Uterus (tissue), 4 donors: ENCODE data around the gene FAM180B. TPM values are rescaled to one million over a fixed set of nuclear protein-coding genes. Genes with fewer than 3 reads are reported as not detected.

ENCODE experiments used
- DNase-seq, 2 donors: peaks; one replicate each; pipeline ENCODE4 v3.0.0-alpha.2; 2019 to 2020
- H3K27ac ChIP-seq, 2 donors: fragments of 200-600 bp; sonication (generic); 1 replicate in 1 of 2; 2 replicates in 1 of 2; pipeline ENCODE4 v1.5.1; 2016 to 2018
- H3K27me3 ChIP-seq, 2 donors: fragments of 200-600 bp; sonication (generic); one replicate each; pipeline ENCODE4 v1.5.1; 2018 to 2019; ENCODE audit warnings: control low read depth in 1 of 2
- H3K36me3 ChIP-seq, 2 donors: fragments of 200-600 bp; sonication (generic); one replicate each; pipeline ENCODE4 v1.5.1; 2019; ENCODE audit warnings: control low read depth in 1 of 2
- H3K4me1 ChIP-seq, 2 donors: fragments of 200-600 bp; sonication (generic); one replicate each; pipeline ENCODE4 v1.5.1; 2018 to 2019; ENCODE audit warnings: control low read depth in 1 of 2
- H3K4me3 ChIP-seq, 2 donors: fragments of 200-600 bp; sonication (generic); 1 replicate in 1 of 2; 2 replicates in 1 of 2; pipeline ENCODE4 v1.5.1; 2018 to 2019; ENCODE audit warnings: mild to moderate bottlenecking in 1 of 2
- H3K9me3 ChIP-seq, 2 donors: fragments of 200-600 bp; sonication (generic); one replicate each; pipeline ENCODE4 v1.5.1; 2019; ENCODE audit warnings: control low read depth in 1 of 2
- POLR2A ChIP-seq, 2 donors: fragments of 450-650 bp; IDR thresholded peaks; one replicate each; pipeline ENCODE4 v1.6.1; 2016; ENCODE audit warnings: antibody characterized with exemption in 2 of 2, mild to moderate bottlenecking in 1 of 2, moderate library complexity in 1 of 2
- intact Hi-C: fragments of 100-400 bp; cut with DNase I; formaldehyde crosslinking; loops from one replicate; pipeline ENCODE4 v1.15.1; 2023; ENCODE audit warnings: low total_unique reads
- total RNA-seq, 4 donors: library from RNA; depleted of rRNA in 3 of 4; stranded (reverse); fragments of >200 nt in 3 of 4; gene quantifications; one replicate each; pipeline versions ENCODE4 v1.1.0 to v1.2.4, GENCODE V29; 2014 to 2023
- TF ChIP-seq, protein P1 (sequence below), 4 experiments: fragments of 200-600 bp in 2 of 4; fragments of 450-650 bp in 2 of 4; sonication (generic) in 2 of 4; IDR thresholded peaks; one replicate each; pipeline ENCODE4 v1.5.1; 2016 to 2019; ENCODE audit warnings: antibody characterized with exemption in 4 of 4, mild to moderate bottlenecking in 2 of 4, moderate library complexity in 1 of 4
- donor health status: DM: yes; HTN: yes; CAD: no.

FAM180B gene
- total RNA-seq, 4 donors from 2014 or later: 0.21 to 0.30 TPM; not detected in 2

DNA sequence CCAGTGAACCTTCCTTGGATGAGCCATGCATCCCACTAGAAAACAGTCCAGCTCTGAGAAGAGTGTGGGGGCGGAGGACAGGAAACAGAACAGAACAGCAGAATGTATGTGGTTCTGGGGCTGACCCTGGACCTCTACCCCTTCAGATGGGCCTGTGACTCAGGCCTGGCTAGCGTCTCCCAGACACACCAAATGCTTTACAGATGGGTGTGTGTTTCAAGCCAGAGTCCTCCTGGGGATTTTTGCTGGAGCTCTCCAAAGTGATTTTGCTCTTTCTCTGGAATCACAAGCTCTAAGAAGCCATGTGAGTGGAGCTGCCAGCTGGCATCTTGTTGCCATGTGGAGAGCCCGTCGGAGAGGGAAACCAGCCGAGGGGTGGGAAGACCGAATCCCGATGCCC is 20.9 kb downstream of the FAM180B start:
- Histone ChIP-seq H3K4me1 (no peaks in the 10 kb centered on the region), H3K27ac (peak overlapping the region in 1 of 2 donors; percentile 22), H3K4me3 (no peak overlapping the region), H3K36me3 (no peaks in the 10 kb centered on the region), H3K27me3 (no peaks in the 10 kb centered on the region), H3K9me3 (no peaks in the 10 kb centered on the region)
- TF ChIP-seq, protein P1, sequence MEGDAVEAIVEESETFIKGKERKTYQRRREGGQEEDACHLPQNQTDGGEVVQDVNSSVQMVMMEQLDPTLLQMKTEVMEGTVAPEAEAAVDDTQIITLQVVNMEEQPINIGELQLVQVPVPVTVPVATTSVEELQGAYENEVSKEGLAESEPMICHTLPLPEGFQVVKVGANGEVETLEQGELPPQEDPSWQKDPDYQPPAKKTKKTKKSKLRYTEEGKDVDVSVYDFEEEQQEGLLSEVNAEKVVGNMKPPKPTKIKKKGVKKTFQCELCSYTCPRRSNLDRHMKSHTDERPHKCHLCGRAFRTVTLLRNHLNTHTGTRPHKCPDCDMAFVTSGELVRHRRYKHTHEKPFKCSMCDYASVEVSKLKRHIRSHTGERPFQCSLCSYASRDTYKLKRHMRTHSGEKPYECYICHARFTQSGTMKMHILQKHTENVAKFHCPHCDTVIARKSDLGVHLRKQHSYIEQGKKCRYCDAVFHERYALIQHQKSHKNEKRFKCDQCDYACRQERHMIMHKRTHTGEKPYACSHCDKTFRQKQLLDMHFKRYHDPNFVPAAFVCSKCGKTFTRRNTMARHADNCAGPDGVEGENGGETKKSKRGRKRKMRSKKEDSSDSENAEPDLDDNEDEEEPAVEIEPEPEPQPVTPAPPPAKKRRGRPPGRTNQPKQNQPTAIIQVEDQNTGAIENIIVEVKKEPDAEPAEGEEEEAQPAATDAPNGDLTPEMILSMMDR (IDR thresholded peaks at IDR 0.05): no peak
- no peak for TF ChIP-seq POLR2A (IDR thresholded peaks at IDR 0.05)
- peak; percentile 69 to 72 for DNase-seq
- intact Hi-C loops: no loop called here

- H3K9me3 ChIP-seq: no peaks in the 10 kb centered on the region
- H3K27me3 ChIP-seq: no peaks in the 10 kb centered on the region
- H3K27ac ChIP-seq: no peak overlapping the region
- no peak overlapping the region for H3K4me3 ChIP-seq
- H3K36me3 ChIP-seq: no peaks in the 10 kb centered on the region
- no peak for DNase-seq
- H3K4me1 ChIP-seq: no peaks in the 10 kb centered on the region
- intact Hi-C loops: no loop called here
- TF ChIP-seq POLR2A (IDR thresholded peaks at IDR 0.05): no peak
- TF ChIP-seq, protein P1 (IDR thresholded peaks at IDR 0.05): no peak
Measured at GRCh38 chr11:47609675-47610074, 23.2 kb downstream of the FAM180B start.

- Histone ChIP-seq H3K36me3 (no peaks in the 10 kb centered on the region), H3K9me3 (no peaks in the 10 kb centered on the region), H3K4me3 (no peak overlapping the region), H3K4me1 (no peaks in the 10 kb centered on the region), H3K27ac (no peak overlapping the region), H3K27me3 (no peaks in the 10 kb centered on the region)
- DNase-seq: no peak
- TF ChIP-seq POLR2A (IDR thresholded peaks at IDR 0.05): no peak
- TF ChIP-seq, protein P1 (IDR thresholded peaks at IDR 0.05): no peak
- intact Hi-C loops: no loop called here
Measured at GRCh38 chr11:47611348-47611794, 24.9 kb downstream of the FAM180B start.

GRCh38 chr11:47615249-47615648 is 28.8 kb downstream of the FAM180B start:
- intact Hi-C loops: no loop called here
- Histone ChIP-seq H3K27ac (no peak overlapping the region), H3K4me1 (no peaks in the 10 kb centered on the region), H3K4me3 (no peak overlapping the region), H3K36me3 (no peaks in the 10 kb centered on the region), H3K9me3 (no peaks in the 10 kb centered on the region), H3K27me3 (no peaks in the 10 kb centered on the region)
- TF ChIP-seq POLR2A (IDR thresholded peaks at IDR 0.05): no peak
- TF ChIP-seq, protein P1 (IDR thresholded peaks at IDR 0.05): no peak
- DNase-seq: no peak

DNA sequence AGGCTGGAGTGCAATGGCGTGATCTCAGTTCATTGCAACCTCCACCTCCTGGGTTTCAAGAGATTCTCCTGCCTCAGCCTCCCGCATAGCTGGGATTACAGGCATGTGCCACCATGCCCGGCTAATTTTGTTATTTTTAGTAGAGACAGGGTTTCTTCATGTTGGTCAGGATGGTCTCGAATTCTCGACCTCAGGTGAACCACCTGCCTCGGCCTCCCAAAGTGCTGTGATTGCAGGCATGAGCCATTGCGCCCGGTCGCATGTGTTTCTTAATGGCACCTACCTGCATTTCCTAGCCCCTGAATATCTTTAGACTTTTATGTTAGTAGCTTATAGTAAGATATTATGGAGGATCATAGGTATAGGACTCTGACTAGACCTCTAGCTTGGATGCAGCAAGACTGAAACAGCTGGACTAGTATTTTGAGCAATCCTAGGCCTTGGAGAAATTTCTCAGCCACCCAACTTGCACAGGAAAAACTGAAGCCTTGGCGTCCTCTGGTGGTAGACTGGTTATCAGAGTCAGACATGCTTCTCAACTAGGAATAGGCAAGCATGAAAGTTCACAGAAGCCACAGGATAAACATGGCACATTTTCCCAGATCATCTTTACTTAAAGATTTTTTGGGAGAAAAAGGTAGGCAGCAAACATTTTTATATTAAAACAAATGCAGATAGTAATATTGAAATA is 30.4 kb downstream of the FAM180B start:
- no peaks in the 10 kb centered on the region for H3K27me3 ChIP-seq
- intact Hi-C loops: no loop called here
- DNase-seq: peak; percentile 59 to 63
- H3K27ac ChIP-seq: no peak overlapping the region
- H3K4me3 ChIP-seq: no peak overlapping the region
- TF ChIP-seq POLR2A (IDR thresholded peaks at IDR 0.05): no peak
- TF ChIP-seq, protein P1 (IDR thresholded peaks at IDR 0.05): peak; percentile 46 to 82 (median 60)
- H3K4me1 ChIP-seq: no peaks in the 10 kb centered on the region
- no peaks in the 10 kb centered on the region for H3K36me3 ChIP-seq
- H3K9me3 ChIP-seq: no peaks in the 10 kb centered on the region
